Activated T-helper 1 cell treated with Interleukin-2 at 50 U/mL for 16 hours (primary cell): Measurements from ENCODE around the gene NDNF.

ENCODE experiments used
- DNase-seq: peaks from one replicate; pipeline ENCODE4 v3.0.0-alpha.2; 2020; ENCODE audit warnings: low read depth

The NDNF gene

DNA sequence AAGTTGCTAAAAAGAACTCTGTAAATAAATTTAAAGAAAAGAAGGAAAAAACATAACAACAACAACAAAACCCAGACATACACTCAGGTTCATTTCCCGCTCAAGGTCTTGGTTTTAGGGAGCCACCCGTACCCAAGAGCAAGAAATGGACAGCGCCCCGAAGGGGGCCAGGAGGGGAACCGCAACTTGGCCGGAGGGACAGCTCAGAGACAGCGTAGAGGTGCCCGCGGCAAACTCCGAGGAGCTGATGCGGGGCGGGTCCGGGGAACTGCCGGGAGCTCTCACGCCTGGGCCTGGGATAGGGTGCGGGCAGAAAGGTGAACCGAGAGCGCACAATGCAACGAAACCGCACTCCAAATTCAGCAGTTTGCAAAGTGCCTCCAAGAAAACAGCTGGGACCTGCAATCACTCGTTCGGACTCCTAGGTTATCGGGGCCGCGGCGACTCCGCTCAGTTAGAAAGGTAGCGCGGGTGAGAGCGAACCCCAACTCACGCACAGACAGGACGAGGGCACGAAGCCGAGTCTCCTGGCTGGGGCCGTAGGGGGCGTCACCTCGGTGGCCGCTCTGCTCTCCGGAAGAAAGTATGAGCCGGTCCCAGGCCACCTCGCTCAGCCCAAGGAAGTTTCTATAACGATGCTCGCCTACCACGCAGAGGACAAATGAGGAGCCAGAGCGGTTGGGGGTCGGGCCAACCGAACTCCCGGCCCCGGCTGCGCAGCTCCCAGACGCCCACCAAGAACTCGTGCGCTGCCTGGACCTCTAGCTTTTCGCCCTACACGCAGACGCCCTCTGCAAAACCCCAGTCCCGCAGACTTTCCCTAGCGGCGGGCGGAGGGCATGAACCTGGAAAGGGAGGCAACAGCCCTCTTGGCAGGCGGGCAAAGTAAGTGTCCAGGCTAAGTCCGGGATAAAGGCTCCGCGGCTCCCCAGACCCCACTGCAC is 1.4 kb downstream of the NDNF start:
- DNase-seq = no peak

GRCh38 chr4:121070274-121070673 is 2.1 kb downstream of the NDNF start:
- no peak for DNase-seq

DNA sequence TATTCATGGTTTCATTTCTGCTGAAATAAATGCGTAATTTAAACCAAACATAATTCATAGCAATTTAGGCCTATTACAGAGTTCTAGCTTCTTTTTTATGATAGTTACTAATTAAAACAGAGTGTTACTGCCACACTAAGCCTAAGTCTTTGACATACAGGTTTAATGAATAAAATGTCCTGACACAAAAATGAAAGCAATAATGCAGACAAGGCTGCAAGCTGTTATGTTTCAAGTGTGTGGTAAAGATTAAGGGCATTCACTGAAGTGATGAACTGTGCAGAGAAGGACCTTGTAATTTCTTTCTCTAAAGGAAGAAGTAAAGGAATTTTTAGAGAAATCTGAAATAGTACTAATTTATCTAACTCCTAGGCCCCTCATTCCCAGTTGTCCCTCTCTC is 2.9 kb downstream of the NDNF start:
- DNase-seq = no peak

DNA sequence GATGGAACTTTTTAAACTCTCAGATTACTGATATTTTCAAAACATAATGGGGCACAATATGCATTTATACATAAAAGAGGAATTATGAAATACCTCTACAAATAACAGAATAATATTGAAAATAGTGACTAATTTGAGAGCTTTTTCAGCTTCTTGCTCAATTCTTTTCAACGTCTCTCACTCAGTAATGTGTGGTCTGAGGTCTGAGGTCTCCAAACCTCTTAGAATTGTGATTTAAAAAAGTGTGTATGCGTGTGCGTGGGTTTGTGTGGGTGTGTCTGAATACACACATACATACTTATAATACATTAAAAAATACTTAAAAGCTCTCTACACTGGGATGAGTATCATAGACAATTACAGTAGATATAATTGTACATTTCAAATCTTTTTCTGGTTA is 7.9 kb downstream of the NDNF start:
- DNase-seq = no peak

DNA sequence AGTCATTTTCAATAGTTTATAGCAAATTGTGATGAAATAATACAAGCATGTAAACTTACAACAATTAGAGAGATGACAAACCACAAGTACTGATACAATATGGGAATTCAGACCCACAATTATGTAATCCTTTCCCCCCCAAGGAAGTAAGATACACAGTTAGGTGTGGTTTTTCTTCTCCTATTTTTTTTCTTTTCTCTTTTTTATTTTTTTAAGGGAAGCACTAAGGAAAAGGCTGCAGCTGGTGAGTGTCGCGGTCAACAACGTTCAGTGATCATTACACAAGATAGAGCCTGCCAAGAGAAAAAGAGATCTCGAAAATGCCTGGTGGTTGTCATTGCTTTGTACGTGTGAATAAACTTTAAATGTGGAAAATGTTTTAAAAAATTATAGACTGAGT is 9.8 kb downstream of the NDNF start:
- DNase-seq = no peak

GRCh38 chr4:121061861-121062260 is 10.5 kb downstream of the NDNF start:
- DNase-seq = no peak

- DNase-seq = no peak
Measured at GRCh38 chr4:121061215-121061614, 11.1 kb downstream of the NDNF start.

DNA sequence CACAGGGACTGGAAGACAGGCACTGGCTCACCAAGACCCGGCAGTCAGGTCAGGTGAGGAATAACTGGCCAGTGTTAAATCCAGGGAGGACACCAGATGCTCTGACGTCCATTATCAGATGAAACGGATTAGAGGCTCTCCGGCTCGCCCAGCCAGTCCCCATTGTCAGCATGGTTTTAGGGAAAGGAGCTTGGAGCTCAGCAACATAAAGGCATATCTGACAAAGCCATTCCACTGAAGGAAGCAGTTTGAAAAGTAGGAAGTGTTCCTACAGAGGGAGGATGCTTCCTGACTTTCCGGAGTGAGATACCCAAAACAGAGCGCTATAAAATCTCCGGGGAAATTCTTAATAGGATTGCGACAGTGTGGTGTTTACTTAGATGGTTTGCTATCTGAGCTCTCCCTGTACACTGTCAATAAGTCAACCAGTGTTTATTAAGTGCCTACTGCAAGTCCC is 14.8 kb downstream of the NDNF start:
- no peak for DNase-seq

GRCh38 chr4:121056066-121056465 is 16.3 kb downstream of the NDNF start:
- DNase-seq = no peak

GRCh38 chr4:121054373-121054772 is 18.0 kb downstream of the NDNF start:
- DNase-seq = no peak

- no peak for DNase-seq
Measured at GRCh38 chr4:121053601-121054143, 18.7 kb downstream of the NDNF start.

DNA sequence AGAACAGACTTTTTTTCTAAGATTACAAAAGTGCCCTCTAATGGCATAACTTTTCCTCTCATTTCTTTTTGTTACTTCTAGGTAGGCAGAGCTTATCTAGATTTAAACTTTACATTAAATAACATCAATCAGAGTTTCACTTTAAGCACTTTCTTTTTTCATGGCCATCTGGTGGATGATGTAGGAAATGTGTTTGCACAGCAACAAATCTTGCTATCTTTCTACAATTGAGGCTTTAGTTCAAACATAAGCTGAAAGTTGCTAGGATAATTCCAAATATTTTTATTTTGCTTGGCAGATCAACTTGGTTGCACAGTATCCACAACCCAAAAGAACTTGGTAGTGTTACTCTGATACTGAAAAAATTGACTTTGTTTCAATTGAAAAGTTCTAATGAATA is 22.0 kb downstream of the NDNF start:
- no peak for DNase-seq

- no peak for DNase-seq
Measured at GRCh38 chr4:121049072-121049599, 23.2 kb downstream of the NDNF start.

- DNase-seq = no peak
Measured at GRCh38 chr4:121048165-121048564, 24.2 kb downstream of the NDNF start.

GRCh38 chr4:121041307-121042090 is 30.8 kb downstream of the NDNF start:
- no peak for DNase-seq

GRCh38 chr4:121034017-121034416 is 38.3 kb downstream of the NDNF start:
- no peak for DNase-seq

GRCh38 chr4:121030711-121031110 is 41.6 kb downstream of the NDNF start:
- DNase-seq = no peak

GRCh38 chr4:121030131-121030530 is 42.2 kb downstream of the NDNF start:
- DNase-seq = no peak

DNA sequence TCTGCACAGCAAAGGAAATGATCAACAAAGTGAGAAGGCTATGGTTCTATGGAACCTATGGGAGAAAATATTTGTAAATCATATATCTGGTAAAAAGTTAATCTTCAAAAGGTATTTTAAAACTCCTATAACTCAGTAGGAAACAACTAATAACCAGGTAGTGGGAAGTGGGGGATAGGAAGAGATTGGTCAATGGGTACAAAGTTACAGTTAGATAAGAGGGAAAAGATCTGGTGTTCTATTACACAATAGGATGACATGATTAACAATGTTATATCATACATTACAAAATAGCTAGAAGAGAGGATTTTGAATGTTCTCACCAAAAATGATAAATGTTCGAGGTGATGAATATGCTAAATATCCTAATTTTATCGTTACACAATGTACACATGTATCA is 46.3 kb downstream of the NDNF start:
- no peak for DNase-seq

GRCh38 chr4:121025540-121025939 is 46.8 kb downstream of the NDNF start:
- DNase-seq = no peak

DNA sequence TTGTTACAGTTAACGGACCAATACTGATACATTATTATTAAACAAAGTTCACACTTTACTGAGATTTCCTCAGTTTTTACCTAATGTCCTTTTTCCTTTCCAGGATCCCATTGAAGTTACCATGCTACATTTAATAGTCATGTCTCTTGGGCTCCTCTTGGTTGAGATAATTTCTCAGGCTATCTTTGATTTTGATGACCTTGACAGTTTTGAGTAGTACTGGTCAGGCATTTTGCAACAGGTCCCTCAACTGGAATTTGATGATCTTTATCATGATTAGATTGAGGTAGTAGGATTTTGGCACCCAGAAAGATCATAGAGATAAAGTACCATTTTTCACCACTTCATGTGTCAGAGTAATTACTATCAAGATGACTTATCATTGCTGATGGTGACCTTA is 53.8 kb downstream of the NDNF start:
- DNase-seq = no peak

DNA sequence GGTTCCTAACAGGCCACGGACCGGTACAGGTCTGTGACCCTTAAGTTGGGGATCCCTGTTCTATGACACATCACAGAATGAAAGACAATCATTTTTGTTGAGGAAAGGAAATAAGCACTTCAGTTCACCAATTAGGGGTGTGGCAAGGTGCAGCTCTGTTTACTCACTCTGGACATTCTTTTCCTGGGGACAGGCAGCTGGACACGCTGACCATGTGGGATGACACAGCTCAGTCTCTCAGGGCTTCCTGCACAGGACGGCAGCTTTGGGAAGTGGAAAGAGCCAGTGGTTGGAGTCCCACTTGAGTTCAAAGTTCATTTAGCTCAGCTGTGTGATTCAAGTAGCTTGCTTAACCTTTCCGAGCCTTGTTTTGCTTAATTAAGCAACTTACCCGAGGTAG is 55.7 kb downstream of the NDNF start:
- DNase-seq = no peak

GRCh38 chr4:121015421-121015820 is 56.9 kb downstream of the NDNF start:
- no peak for DNase-seq
